PC-3 (cell line): ENCODE data around the gene PROX1. TPM values are rescaled to one million over a fixed set of nuclear protein-coding genes. Genes with fewer than 3 reads are reported as not detected.

Experiments used
- ATAC-seq: fragments of 200-7000 bp; cut with Tn5 transposase; 2 replicates; pipeline ENCODE4 v1.9.1; 2020; ENCODE audit warnings: mild to moderate bottlenecking, moderate library complexity
- BruUV-seq: library from RNA; stranded (reverse); fragments of 400-500 nt; replicated peaks from 2 replicates; lab custom pipeline; 2021; lab: Mats Ljungman, UMichigan
- CTCF ChIA-PET: fragments of 300-600 bp; sonication (Branson Sonifier 250); formaldehyde crosslinking; loops from one replicate; lab custom pipeline; 2022; ENCODE audit warnings: antibody characterized with exemption; lab: Charles Lee
- POLR2A ChIA-PET: fragments of 300-600 bp; sonication (Branson Sonifier 250); formaldehyde crosslinking; loops from one replicate; lab custom pipeline; 2022; ENCODE audit warnings: antibody characterized with exemption; ENCODE audit not compliant: unreplicated experiment; lab: Charles Lee
- DNase-seq: peaks from one replicate; pipeline ENCODE4 v3.0.0-alpha.2; 2015
- H2AFZ ChIP-seq: fragments of 300-600 bp; sonication (generic); 2 replicates; pipeline ENCODE4 v1.6.0; 2016; ENCODE audit warnings: antibody characterized with exemption, low read length
- H3F3A ChIP-seq: fragments of 300-600 bp; sonication (generic); one replicate; pipeline ENCODE4 v1.6.0; 2017; ENCODE audit warnings: antibody characterized with exemption, low read length, control low read depth, mild to moderate bottlenecking; ENCODE audit not compliant: unreplicated experiment
- H3K27ac ChIP-seq: fragments of 300-600 bp; sonication (generic); 2 replicates; pipeline ENCODE4 v1.5.1; 2016; ENCODE audit warnings: mild to moderate bottlenecking, low read length
- H3K27me3 ChIP-seq: fragments of 300-600 bp; sonication (generic); 2 replicates; pipeline ENCODE4 v1.6.1; 2016; ENCODE audit warnings: low read length, mixed read lengths
- H3K36me3 ChIP-seq: fragments of 300-600 bp; sonication (generic); 2 replicates; pipeline ENCODE4 v1.6.1; 2016; ENCODE audit warnings: low read depth, mixed run types, low read length, mixed read lengths
- H3K4me1 ChIP-seq: fragments of 300-600 bp; sonication (generic); 2 replicates; pipeline ENCODE4 v1.5.1; 2016; ENCODE audit warnings: low read length; ENCODE audit not compliant: insufficient read depth
- H3K4me2 ChIP-seq: fragments of 300-600 bp; sonication (generic); 2 replicates; pipeline ENCODE4 v1.6.0; 2016; ENCODE audit warnings: low read length
- H3K4me3 ChIP-seq: fragments of 300-600 bp; sonication (generic); 2 replicates; pipeline ENCODE4 v1.5.1; 2016; ENCODE audit warnings: mild to moderate bottlenecking, low read length, mixed read lengths
- H3K79me2 ChIP-seq: fragments of 300-600 bp; sonication (generic); 2 replicates; pipeline ENCODE4 v1.6.1; 2017; ENCODE audit warnings: low read length, mixed read lengths
- H3K9ac ChIP-seq: fragments of 300-600 bp; sonication (generic); 2 replicates; pipeline ENCODE4 v1.6.0; 2016; ENCODE audit warnings: mild to moderate bottlenecking, low read length
- H3K9me2 ChIP-seq: fragments of 300-600 bp; sonication (generic); replicated peaks from 2 replicates; pipeline ENCODE4 v1.6.1; 2016; ENCODE audit warnings: mixed run types, low read length, mixed read lengths
- H3K9me3 ChIP-seq: fragments of 300-600 bp; sonication (generic); 2 replicates; pipeline ENCODE4 v1.6.1; 2016; ENCODE audit warnings: low read length, mixed read lengths
- H4K20me1 ChIP-seq: fragments of 300-600 bp; sonication (generic); 2 replicates; pipeline ENCODE4 v1.6.1; 2016; ENCODE audit warnings: low read length, mixed read lengths
- EZH2 ChIP-seq: fragments of 300-600 bp; sonication (generic); IDR thresholded peaks from one replicate; pipeline ENCODE4 v1.6.1; 2017; ENCODE audit warnings: antibody characterized with exemption, mild to moderate bottlenecking, low read length; ENCODE audit not compliant: unreplicated experiment
- EZH2phosphoT487 ChIP-seq: fragments of 300-600 bp; sonication (generic); IDR thresholded peaks from 2 replicates; pipeline ENCODE4 v1.6.1; 2018; ENCODE audit warnings: mild to moderate bottlenecking, antibody characterized with exemption, low read length, borderline replicate concordance
- intact Hi-C: fragments of 100-400 bp; cut with micrococcal nuclease; formaldehyde crosslinking; loops from 2 replicates; pipeline ENCODE4 v1.9.0; 2023
- total RNA-seq: library from RNA; depleted of rRNA; stranded (reverse); fragments of >200 nt; gene quantifications from 2 replicates; pipeline ENCODE4 v1.2.3, GENCODE V29; 2014
- TF ChIP-seq, protein P1 (sequence below): fragments of 300-600 bp; sonication (generic); conservative IDR thresholded peaks from 2 replicates; pipeline ENCODE4 v1.5.1; 2017; ENCODE audit warnings: antibody characterized with exemption, low read depth, mild to moderate bottlenecking, low read length

Gene PROX1
- total RNA-seq, 1 experiment from 2014 or later: not detected

- BruUV-seq: no TSS peak
- no peak overlapping the region for H3K9ac ChIP-seq
- H3F3A ChIP-seq: no peaks in the 10 kb centered on the region
- H3K27me3 ChIP-seq: peaks cover 48% of the 10 kb centered on the region
- no peaks in the 10 kb centered on the region for H3K79me2 ChIP-seq
- no peak overlapping the region for H3K4me3 ChIP-seq
- POLR2A ChIA-PET: no interaction called here
- H2AFZ ChIP-seq: no peak overlapping the region
- H3K4me1 ChIP-seq: no peaks in the 10 kb centered on the region
- no peak overlapping the region for H3K27ac ChIP-seq
- no peaks in the 10 kb centered on the region for H3K36me3 ChIP-seq
- no peak for ATAC-seq
- H4K20me1 ChIP-seq: no peaks in the 10 kb centered on the region
- H3K9me2 ChIP-seq: no peaks in the 10 kb centered on the region
- H3K9me3 ChIP-seq: no peaks in the 10 kb centered on the region
- DNase-seq: no peak
- CTCF ChIA-PET: no interaction called here
- no peak overlapping the region for H3K4me2 ChIP-seq
- intact Hi-C loops: no loop called here
- no peak for TF ChIP-seq EZH2
- TF ChIP-seq EZH2phosphoT487: no peak
- TF ChIP-seq, protein P1, sequence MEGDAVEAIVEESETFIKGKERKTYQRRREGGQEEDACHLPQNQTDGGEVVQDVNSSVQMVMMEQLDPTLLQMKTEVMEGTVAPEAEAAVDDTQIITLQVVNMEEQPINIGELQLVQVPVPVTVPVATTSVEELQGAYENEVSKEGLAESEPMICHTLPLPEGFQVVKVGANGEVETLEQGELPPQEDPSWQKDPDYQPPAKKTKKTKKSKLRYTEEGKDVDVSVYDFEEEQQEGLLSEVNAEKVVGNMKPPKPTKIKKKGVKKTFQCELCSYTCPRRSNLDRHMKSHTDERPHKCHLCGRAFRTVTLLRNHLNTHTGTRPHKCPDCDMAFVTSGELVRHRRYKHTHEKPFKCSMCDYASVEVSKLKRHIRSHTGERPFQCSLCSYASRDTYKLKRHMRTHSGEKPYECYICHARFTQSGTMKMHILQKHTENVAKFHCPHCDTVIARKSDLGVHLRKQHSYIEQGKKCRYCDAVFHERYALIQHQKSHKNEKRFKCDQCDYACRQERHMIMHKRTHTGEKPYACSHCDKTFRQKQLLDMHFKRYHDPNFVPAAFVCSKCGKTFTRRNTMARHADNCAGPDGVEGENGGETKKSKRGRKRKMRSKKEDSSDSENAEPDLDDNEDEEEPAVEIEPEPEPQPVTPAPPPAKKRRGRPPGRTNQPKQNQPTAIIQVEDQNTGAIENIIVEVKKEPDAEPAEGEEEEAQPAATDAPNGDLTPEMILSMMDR: no peak
These were observed 21.7 kb upstream of the PROX1 start for GRCh38 chr1:213966122-213966521.

DNA sequence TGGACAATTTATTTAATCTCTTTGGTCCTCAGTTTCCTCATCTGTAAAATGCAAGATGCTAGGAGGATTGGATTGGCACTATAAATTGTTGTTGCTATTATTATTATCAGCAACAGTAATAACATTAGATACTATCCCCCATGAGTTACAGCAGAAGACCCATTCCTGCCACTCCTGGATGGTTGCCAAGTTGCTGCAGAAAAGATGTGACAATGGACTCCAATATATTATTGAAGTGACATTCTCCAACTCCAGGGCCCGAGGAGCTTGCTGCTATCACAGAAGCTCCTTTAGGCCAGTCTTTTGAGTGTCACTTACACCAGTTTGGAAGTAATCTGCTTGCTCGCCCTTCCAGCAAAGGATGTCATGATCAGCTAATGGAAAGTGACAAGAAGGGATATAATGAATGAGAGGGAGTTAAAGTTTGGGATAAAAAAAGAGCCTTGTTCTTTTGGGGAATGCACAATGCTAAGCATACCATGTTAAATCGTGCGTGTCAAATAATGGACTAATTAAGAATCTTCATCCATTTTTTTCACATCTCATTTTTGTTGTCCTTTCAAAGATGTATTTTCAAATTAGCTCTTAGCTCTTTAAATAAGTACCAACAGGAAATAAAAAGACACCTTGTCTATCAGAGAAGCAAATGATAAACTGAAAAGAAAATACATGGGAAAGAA, 19.5 kb upstream of the PROX1 start:
- H3K27ac ChIP-seq: no peak overlapping the region
- H3K4me3 ChIP-seq: no peak overlapping the region
- H3K9me2 ChIP-seq: no peaks in the 10 kb centered on the region
- DNase-seq (no peak), ATAC-seq (no peak)
- no peaks in the 10 kb centered on the region for H4K20me1 ChIP-seq
- H3K4me2 ChIP-seq: no peak overlapping the region
- no peak overlapping the region for H2AFZ ChIP-seq
- TF ChIP-seq EZH2phosphoT487 (no peak), EZH2 (no peak)
- TF ChIP-seq, protein P1: no peak
- intact Hi-C loops: no loop called here
- ChIA-PET POLR2A (no interaction called here), CTCF (no interaction called here)
- H3K36me3 ChIP-seq: no peaks in the 10 kb centered on the region
- BruUV-seq: no TSS peak
- H3K79me2 ChIP-seq: no peaks in the 10 kb centered on the region
- H3K9me3 ChIP-seq: no peaks in the 10 kb centered on the region
- no peaks in the 10 kb centered on the region for H3F3A ChIP-seq
- peaks cover 7% of the 10 kb centered on the region; the same call in 1 of the 2 replicates for H3K4me1 ChIP-seq
- H3K9ac ChIP-seq: no peak overlapping the region
- peaks cover 39% of the 10 kb centered on the region for H3K27me3 ChIP-seq

- H3K27ac ChIP-seq: no peak overlapping the region
- DNase-seq (no peak), ATAC-seq (no peak)
- CTCF ChIA-PET: no interaction called here
- POLR2A ChIA-PET: no interaction called here
- H3K4me2 ChIP-seq: no peak overlapping the region
- H3K27me3 ChIP-seq: peaks cover 39% of the 10 kb centered on the region
- no TSS peak for BruUV-seq
- no peak overlapping the region for H2AFZ ChIP-seq
- H4K20me1 ChIP-seq: no peaks in the 10 kb centered on the region
- intact Hi-C loops: no loop called here
- TF ChIP-seq, protein P1: no peak
- TF ChIP-seq EZH2 (no peak), EZH2phosphoT487 (no peak)
- H3K36me3 ChIP-seq: no peaks in the 10 kb centered on the region
- H3K9me2 ChIP-seq: no peaks in the 10 kb centered on the region
- no peak overlapping the region for H3K4me3 ChIP-seq
- H3K9me3 ChIP-seq: no peaks in the 10 kb centered on the region
- peaks cover 11% of the 10 kb centered on the region; the same call in 1 of the 2 replicates for H3K4me1 ChIP-seq
- H3K79me2 ChIP-seq: no peaks in the 10 kb centered on the region
- H3F3A ChIP-seq: no peaks in the 10 kb centered on the region
- no peak overlapping the region for H3K9ac ChIP-seq
These were observed 17.7 kb upstream of the PROX1 start for GRCh38 chr1:213969958-213970555.
